Panc1 (cell line): ENCODE data around the gene FZR1. TPM values are rescaled to one million over a fixed set of nuclear protein-coding genes. Genes with fewer than 3 reads are reported as not detected.

ENCODE experiments used
- ATAC-seq: fragments of 200-7000 bp; cut with Tn5 transposase; 2 replicates; pipeline ENCODE4 v1.9.1; 2020; ENCODE audit warnings: mild to moderate bottlenecking, moderate library complexity
- BruUV-seq: library from RNA; stranded (reverse); fragments of 400-500 nt; replicated peaks from 2 replicates; lab custom pipeline; 2021; lab: Mats Ljungman, UMichigan
- CTCF ChIA-PET: fragments of 300-600 bp; sonication (Branson Sonifier 250); formaldehyde crosslinking; loops from one replicate; lab custom pipeline; 2022; ENCODE audit warnings: antibody characterized with exemption; lab: Charles Lee
- POLR2A ChIA-PET: fragments of 300-600 bp; sonication (Branson Sonifier 250); formaldehyde crosslinking; loops from one replicate; lab custom pipeline; 2022; ENCODE audit warnings: antibody characterized with exemption; lab: Charles Lee
- DNase-seq: peaks from one replicate; pipeline ENCODE4 v3.0.0-alpha.2; 2010; ENCODE audit warnings: low read depth, low spot score
- H3K27ac ChIP-seq: 2 replicates; pipeline ENCODE4 v1.5.1; 2011; ENCODE audit warnings: mild to moderate bottlenecking, low read length, inconsistent platforms
- H3K27me3 ChIP-seq: fragments of 200-500 bp; sonication (Bioruptor generic); 2 replicates; pipeline ENCODE4 v1.6.0; 2014; ENCODE audit warnings: low read length, inconsistent platforms; ENCODE audit not compliant: control insufficient read depth, insufficient read depth
- H3K36me3 ChIP-seq: fragments of 200-500 bp; sonication (Bioruptor generic); 2 replicates; pipeline ENCODE4 v1.5.1; 2014; ENCODE audit warnings: inconsistent platforms, mild to moderate bottlenecking, low read length, moderate library complexity; ENCODE audit not compliant: control insufficient read depth, insufficient read depth
- H3K4me1 ChIP-seq: 2 replicates; pipeline ENCODE4 v1.5.1; 2011; ENCODE audit warnings: inconsistent platforms, mild to moderate bottlenecking, low read length, moderate library complexity; ENCODE audit not compliant: control insufficient read depth, insufficient read depth
- H3K4me3 ChIP-seq, 2 experiments: 2 replicates each; pipeline ENCODE4 v1.5.1; 2011 to 2012; ENCODE audit warnings: low read depth in 2 of 2, low read length in 2 of 2, mild to moderate bottlenecking in 2 of 2, inconsistent platforms in 1 of 2, moderate library complexity in 1 of 2
- H3K9me3 ChIP-seq: fragments of 200-500 bp; sonication (Bioruptor generic); 2 replicates; pipeline ENCODE4 v1.5.1; 2014; ENCODE audit warnings: low read depth, mild to moderate bottlenecking, inconsistent platforms, low read length, moderate library complexity; ENCODE audit not compliant: control insufficient read depth, insufficient read depth
- POLR2AphosphoS5 ChIP-seq: IDR thresholded peaks from 2 replicates; pipeline ENCODE4 v1.6.1; 2012; ENCODE audit warnings: mild to moderate bottlenecking, low read depth, low read length, moderate library complexity
- SIN3A ChIP-seq: IDR thresholded peaks from 2 replicates; pipeline ENCODE4 v1.6.1; 2012; ENCODE audit warnings: low read depth, mild to moderate bottlenecking, low read length, moderate library complexity, borderline replicate concordance; ENCODE audit not compliant: insufficient read depth
- TCF7L2 ChIP-seq: IDR thresholded peaks from 2 replicates; pipeline ENCODE4 v1.6.1; 2011; ENCODE audit warnings: mild to moderate bottlenecking, low read depth, low read length, inconsistent platforms
- in situ Hi-C: cut with HindIII; loops from 2 replicates; pipeline ENCODE4 v1.10.0; 2016; ENCODE audit warnings: low sequenced_read_pairs, low pct_unique_long_range_greater_than_20kb
- intact Hi-C: fragments of 100-400 bp; cut with micrococcal nuclease; formaldehyde crosslinking; loops from one replicate; pipeline ENCODE4 v1.10.0; 2022; ENCODE audit not compliant: unreplicated experiment
- total RNA-seq: library from RNA; stranded (reverse); gene quantifications from one replicate; pipeline ENCODE4 v1.2.1, GENCODE V29; 2021; ENCODE audit not compliant: unreplicated experiment
- TF ChIP-seq, protein P1 (sequence below): fragments of 450-650 bp; IDR thresholded peaks from 2 replicates; pipeline ENCODE4 v1.5.1; 2017; ENCODE audit warnings: mild to moderate bottlenecking
- TF ChIP-seq, protein P2 (sequence below), 2 experiments: IDR thresholded peaks; 2 replicates each; pipeline ENCODE4 v1.6.1; 2011 to 2012; ENCODE audit warnings: low read depth in 2 of 2, control low read depth in 1 of 2, low read length in 1 of 2, mild to moderate bottlenecking in 1 of 2, moderate library complexity in 1 of 2; ENCODE audit not compliant: insufficient read depth in 1 of 2

FZR1 gene
- total RNA-seq, 1 experiment from 2014 or later: 48.7 TPM

DNA sequence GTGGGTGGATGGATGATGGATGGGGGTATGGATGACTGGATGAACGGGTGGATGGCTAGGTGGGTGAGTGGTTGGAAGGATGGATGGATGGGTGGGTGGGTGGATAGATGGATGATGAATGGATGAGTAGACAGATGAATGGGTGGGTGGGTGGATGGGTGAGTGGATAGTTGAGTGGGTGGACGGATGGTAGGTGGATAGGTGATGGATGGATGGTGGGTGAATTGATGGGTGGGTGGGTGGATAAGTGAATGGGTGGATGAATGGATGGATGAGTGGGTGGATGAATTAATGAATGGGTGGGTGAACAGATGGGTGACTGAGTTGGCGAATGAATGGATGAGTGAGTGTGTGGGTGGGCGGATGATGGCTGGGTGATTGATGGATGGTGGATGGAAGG is 30.7 kb upstream of the FZR1 start:
- DNase-seq: no peak
- intact Hi-C loops (no loop called here), in situ Hi-C loops (no loop called here)
- no peak overlapping the region for H3K4me3 ChIP-seq
- no peaks in the 10 kb centered on the region for H3K9me3 ChIP-seq
- no peaks in the 10 kb centered on the region for H3K4me1 ChIP-seq
- ChIA-PET POLR2A (no interaction called here), CTCF (no interaction called here)
- no peaks in the 10 kb centered on the region for H3K36me3 ChIP-seq
- no TSS peak for BruUV-seq
- no peaks in the 10 kb centered on the region for H3K27me3 ChIP-seq
- ATAC-seq: no peak
- TF ChIP-seq POLR2AphosphoS5 (no peak), TCF7L2 (no peak), SIN3A (no peak)
- TF ChIP-seq, protein P1, sequence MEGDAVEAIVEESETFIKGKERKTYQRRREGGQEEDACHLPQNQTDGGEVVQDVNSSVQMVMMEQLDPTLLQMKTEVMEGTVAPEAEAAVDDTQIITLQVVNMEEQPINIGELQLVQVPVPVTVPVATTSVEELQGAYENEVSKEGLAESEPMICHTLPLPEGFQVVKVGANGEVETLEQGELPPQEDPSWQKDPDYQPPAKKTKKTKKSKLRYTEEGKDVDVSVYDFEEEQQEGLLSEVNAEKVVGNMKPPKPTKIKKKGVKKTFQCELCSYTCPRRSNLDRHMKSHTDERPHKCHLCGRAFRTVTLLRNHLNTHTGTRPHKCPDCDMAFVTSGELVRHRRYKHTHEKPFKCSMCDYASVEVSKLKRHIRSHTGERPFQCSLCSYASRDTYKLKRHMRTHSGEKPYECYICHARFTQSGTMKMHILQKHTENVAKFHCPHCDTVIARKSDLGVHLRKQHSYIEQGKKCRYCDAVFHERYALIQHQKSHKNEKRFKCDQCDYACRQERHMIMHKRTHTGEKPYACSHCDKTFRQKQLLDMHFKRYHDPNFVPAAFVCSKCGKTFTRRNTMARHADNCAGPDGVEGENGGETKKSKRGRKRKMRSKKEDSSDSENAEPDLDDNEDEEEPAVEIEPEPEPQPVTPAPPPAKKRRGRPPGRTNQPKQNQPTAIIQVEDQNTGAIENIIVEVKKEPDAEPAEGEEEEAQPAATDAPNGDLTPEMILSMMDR: no peak
- TF ChIP-seq, protein P2, sequence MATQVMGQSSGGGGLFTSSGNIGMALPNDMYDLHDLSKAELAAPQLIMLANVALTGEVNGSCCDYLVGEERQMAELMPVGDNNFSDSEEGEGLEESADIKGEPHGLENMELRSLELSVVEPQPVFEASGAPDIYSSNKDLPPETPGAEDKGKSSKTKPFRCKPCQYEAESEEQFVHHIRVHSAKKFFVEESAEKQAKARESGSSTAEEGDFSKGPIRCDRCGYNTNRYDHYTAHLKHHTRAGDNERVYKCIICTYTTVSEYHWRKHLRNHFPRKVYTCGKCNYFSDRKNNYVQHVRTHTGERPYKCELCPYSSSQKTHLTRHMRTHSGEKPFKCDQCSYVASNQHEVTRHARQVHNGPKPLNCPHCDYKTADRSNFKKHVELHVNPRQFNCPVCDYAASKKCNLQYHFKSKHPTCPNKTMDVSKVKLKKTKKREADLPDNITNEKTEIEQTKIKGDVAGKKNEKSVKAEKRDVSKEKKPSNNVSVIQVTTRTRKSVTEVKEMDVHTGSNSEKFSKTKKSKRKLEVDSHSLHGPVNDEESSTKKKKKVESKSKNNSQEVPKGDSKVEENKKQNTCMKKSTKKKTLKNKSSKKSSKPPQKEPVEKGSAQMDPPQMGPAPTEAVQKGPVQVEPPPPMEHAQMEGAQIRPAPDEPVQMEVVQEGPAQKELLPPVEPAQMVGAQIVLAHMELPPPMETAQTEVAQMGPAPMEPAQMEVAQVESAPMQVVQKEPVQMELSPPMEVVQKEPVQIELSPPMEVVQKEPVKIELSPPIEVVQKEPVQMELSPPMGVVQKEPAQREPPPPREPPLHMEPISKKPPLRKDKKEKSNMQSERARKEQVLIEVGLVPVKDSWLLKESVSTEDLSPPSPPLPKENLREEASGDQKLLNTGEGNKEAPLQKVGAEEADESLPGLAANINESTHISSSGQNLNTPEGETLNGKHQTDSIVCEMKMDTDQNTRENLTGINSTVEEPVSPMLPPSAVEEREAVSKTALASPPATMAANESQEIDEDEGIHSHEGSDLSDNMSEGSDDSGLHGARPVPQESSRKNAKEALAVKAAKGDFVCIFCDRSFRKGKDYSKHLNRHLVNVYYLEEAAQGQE (IDR thresholded peaks at IDR 0.05; ENCODE audit: insufficient read depth in 1 of 2, low read depth in 2 of 2, low read length in 1 of 2): no peak
- H3K27ac ChIP-seq: no peak overlapping the region

DNA sequence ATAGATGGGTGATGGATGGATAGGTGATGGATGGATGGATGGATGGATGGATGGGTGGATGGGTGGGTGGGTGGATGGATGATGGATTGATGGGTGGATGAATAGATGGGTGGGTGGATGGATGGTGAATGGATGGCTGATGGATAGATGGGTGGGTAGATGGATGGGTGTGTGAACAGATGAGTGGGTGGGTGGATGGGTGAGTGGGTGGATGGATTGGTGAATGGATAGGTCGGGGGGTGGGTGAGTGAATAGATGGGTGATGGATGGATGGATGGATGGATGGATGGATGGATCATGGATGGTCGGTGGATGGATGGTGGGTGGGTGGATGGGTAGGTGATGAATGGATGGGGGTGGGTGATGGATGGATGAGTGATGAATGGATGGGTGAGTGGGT is 29.3 kb upstream of the FZR1 start:
- H3K4me1 ChIP-seq: no peaks in the 10 kb centered on the region
- no peaks in the 10 kb centered on the region for H3K36me3 ChIP-seq
- ChIA-PET POLR2A (no interaction called here), CTCF (no interaction called here)
- ATAC-seq (no peak), DNase-seq (no peak)
- no TSS peak for BruUV-seq
- H3K27me3 ChIP-seq: no peaks in the 10 kb centered on the region
- no peaks in the 10 kb centered on the region for H3K9me3 ChIP-seq
- TF ChIP-seq POLR2AphosphoS5 (no peak), TCF7L2 (no peak), SIN3A (no peak)
- TF ChIP-seq, protein P2 (IDR thresholded peaks at IDR 0.05; ENCODE audit: insufficient read depth in 1 of 2, low read depth in 2 of 2, low read length in 1 of 2): no peak
- TF ChIP-seq, protein P1: no peak
- in situ Hi-C loops (no loop called here), intact Hi-C loops (no loop called here)
- H3K4me3 ChIP-seq: no peak overlapping the region
- H3K27ac ChIP-seq: no peak overlapping the region
